CD4-positive, alpha-beta T cell treated with Interferon alpha-2 for 1 hour (primary cell): ENCODE measurements around the gene USF1.
"Not testable (repeated sequence)": the region's sequence is repeated elsewhere in the genome, so short reads cannot be mapped to it uniquely, and the experiment has no call there.

ENCODE experiments used
- DNase-seq, 2 donors: peaks; one replicate each; pipeline ENCODE4 v3.0.0-alpha.2; 2020 to 2022

Gene USF1

GRCh38 chr1:161077426-161077825, 31.6 kb upstream of the USF1 start:
- no peak for DNase-seq

DNA sequence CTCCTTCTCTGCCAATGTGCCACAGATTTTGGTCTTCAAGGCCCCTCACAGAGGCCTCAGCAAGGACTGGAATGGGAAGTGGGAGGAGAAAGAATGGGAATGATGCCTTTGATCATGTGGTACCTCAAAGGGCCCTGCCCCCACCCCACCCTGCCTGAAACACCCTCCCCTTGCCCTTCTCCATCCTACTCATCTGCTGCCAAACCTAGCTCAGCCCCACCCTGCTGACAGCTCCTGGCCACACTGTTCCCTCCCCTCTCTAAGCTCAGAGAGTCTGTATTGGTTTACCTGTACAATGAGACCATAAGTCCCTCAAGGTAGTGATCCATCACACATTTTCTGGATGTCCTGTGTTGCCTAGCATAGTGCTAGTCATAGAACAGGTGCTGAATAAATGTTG, 30.6 kb upstream of the USF1 start:
- DNase-seq, result no peak

DNA sequence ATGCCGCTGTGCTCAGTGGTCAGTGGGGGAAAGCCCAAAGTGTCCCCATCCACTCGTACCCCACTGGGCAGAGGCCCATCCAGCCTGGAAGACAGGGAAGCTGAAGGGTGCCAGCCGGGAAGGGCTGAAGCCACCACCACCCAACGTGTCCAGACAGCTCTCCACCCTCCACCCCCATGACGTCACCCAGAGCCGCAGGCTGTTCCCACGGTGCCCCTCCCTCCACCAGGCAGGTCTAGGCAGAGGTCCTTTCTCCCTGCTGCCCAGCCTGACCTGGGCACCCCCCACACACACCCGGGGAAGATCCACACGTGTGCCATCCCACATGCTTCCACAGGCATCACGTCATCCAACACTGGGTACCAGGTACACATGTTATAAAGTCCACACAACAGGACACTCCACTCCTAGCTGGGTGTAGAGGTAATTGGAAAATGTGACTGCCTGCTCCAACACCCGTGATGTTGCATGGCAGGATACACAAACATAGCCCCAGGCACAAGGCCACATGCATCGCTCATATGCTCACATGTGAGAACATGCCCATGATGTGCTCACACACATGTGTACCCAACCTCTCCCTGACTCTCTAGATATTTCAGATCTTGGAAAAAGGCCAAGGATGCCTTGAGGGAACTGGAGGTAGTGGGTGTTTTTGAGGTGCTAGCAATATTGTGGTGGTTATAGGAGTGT, 29.0 kb upstream of the USF1 start:
- DNase-seq, result no peak

DNA sequence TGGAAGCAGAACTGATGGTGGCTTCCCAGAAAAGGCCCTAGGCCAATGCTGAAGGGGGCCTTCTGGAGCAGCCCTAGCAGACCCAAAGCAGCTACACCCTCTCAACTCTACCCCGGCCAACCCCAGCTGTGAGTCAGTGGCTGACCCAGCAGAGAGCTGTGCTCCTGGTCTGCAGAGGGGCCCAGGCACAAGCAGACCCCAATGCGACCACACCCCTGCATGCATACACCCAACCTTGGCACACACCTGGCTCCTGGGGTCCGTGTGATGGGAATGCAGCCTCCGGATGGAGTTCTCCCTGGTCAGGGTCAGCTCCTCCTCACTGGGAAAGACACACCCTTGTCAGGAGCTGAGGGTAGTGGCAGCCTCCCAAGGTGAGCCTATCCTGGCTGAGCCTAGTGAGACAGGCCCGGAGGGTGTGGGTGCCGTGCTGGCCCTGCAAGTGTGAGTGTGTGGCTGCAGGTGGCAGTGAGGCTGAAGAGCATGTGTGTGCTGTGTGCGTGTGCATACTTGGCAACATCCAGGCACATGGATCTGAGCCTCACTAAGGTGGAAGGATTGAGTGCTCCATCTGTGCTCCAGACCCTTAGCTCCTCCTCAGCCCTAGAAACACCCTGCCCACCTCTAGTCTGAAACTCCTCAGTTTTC, 27.8 kb upstream of the USF1 start:
- no peak for DNase-seq

- no peak for DNase-seq
These were observed 27.1 kb upstream of the USF1 start for GRCh38 chr1:161072751-161073449.

DNA sequence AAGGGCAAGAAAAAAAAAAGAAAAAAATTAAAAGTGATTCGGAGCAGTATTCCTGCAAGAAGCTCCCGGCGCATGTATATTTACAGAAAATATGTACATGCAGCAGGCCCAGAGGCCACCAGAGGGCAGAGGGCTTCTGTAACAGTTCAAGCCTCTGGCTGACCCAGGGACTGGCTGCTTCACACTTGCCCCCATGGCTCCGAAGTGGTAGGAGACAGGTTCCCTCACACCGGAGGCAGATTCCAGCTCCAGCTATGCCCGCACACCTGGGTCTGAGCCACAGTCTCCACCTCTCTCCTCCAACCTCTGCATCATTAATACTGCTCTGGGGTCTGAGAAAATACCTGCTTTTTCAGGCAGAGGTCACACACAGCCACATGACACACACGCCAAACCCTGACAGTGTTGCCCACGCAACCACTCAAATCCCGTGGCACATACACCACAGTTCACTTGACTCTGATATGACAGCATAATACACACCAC, 26.2 kb upstream of the USF1 start:
- peak; percentile 63 to 65 for DNase-seq

GRCh38 chr1:161070761-161071160, 25.0 kb upstream of the USF1 start:
- DNase-seq, result no peak

GRCh38 chr1:161069731-161070270, 24.0 kb upstream of the USF1 start, which contains the start of gene ARHGAP30:
ARHGAP30 (minus strand) TSS chr1:161069891; CDS start chr1:161069624, 267 bp downstream.
- peak; percentile 93 to 94 for DNase-seq

DNA sequence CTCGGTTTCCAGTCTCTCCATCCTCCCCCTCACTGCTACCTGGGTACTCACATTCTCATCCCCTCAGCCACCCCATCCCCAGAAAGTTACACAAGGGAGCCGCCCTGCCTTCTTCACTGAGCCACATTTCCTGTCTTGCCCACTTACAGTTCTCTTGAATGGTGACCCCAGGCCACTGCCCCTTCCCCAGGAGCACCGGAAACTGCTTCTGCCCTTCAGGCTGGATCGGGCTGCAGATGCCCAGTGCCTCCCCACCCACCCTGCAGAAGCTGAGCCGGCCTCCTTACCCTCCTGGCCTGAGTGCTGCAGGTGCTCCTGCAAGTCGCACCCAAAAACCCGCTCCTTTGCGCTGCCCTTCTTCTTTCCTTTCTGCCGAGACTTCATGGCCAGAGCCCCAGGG, 23.5 kb upstream of the USF1 start:
- DNase-seq, result peak in 1 of 2 donors; percentile 30

GRCh38 chr1:161068306-161069234, 22.8 kb upstream of the USF1 start:
- peak; percentile 92 to 93 for DNase-seq

- peak in 1 of 2 donors; percentile 23 for DNase-seq
These were observed 20.9 kb upstream of the USF1 start for GRCh38 chr1:161066694-161067093.

- not testable (repeated sequence) for DNase-seq
These were observed 19.9 kb upstream of the USF1 start for GRCh38 chr1:161065681-161066080.

DNA sequence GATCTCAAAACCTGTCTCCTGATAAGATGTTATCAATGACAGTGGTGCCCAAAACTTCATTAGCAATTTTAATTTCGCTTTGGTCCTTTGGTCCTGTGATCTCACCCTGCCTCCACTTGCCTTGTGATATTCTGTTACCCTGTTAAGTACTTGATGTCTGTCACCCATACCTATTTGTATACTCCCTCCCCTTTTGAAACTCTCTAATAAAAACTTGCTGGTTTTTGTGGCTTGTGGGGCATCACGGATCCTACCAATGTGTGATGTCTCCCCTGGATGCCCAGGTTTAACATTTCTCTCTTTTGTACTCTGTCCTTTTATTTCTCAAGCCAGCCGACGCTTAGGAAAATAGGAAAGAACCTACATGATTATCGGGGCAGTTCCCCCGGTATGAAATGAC, 18.2 kb upstream of the USF1 start:
- DNase-seq, result peak in 1 of 2 donors; percentile 32

GRCh38 chr1:161061419-161061818, 15.6 kb upstream of the USF1 start:
- no peak for DNase-seq

GRCh38 chr1:161059293-161059692, 13.5 kb upstream of the USF1 start:
- no peak for DNase-seq

GRCh38 chr1:161054805-161055204, 9.0 kb upstream of the USF1 start:
- DNase-seq, result no peak

DNA sequence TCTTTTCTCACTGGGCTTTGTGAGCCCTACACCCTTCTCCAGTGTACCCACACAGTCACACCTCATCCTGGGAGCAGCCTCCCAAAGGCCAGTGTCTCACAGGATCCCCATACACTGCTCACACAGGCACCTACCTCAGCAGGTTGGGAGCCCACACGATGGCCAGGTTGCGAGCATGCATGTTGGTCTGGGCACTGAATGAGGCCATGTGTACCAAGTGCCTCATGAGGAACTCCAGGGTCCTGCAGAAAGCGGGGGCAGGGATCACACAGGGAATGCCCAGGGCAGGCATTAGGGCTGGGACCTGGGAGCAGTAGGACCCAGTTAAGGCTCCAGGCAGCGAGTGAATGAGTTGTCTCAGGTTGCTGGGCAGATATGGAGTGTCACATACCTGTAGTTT, 8.5 kb upstream of the USF1 start:
- DNase-seq, result no peak

DNA sequence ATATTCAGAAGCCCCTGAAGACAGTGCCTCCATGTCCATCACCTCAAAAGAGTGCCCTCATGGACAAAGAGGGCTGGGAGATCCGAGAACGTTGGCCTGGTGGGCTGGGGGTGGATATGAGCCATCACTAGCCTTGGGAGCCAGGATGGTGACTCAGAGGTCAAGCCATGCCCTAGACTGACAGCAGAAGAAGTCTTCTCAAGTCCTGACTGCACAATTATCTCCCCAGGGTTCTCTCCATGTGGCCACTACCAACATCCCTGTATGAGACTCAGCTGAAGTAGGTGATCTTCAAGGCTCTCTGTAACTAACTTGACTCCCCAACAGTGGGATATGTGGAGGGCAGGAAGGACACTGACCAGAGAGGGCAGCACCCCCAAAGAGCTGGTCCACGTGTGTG, 7.1 kb upstream of the USF1 start:
- no peak for DNase-seq

DNA sequence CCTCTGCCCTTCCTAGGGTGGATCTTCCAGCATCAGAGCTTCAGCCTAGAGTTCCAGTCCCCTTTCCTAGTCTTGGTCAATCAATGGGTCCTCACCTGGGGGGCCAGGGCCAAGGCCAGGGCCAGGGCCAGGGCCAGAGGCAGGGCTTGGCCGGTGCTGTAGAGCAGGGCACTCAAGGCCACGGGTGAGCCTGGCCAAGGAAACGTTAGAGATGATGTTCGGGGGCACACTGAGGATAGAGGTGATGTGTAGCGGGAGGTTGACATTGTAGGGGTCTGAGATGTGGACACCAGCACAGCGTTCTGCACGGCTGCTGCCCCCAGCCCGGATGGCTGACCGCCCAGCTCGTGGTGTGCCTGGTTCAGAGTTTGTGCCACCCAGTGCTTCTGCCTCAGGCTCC, 5.4 kb upstream of the USF1 start:
- DNase-seq, result no peak

DNA sequence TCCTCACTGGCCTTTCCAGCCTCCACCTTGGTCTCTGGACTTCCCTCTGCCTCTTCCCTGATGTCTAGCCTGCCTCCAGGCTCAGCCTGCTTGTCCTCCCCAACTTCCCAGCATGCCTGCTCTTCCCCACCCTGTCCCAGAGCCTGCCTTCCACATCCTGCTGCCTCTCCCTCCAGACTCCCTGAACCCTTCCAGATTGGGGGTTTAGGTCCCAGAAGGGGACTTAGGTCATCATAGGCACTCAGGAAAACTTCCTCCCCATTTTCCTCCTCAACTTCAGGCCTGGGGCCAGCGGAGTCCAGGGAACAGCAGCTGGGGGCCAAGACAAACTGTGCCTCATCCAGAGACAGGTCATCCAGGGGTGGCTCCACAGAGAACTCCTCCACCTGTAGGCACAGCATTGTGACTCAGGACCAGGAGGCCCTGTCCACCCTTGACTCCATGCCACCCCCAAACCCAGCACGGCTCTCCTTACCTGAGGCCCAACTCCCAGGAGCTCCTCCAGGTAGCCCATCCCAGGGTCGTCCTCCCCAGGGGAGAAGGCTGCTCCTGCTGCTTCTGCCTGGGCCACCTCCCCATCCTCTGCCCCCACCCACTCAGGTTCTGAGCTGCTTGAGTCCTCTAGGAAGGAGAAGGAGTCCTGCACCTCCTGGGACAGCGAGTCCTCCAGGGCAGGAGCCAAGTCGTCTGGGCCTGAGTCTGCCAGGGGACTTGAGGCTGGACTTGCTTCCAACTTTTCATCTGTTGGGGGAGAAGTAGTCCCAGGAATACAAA, 3.4 kb upstream of the USF1 start:
- DNase-seq, result no peak
